Loucy (cell line): ENCODE measurements around the gene CALN1.

ENCODE experiments used
- H2AFZ ChIP-seq: fragments of 200-600 bp; sonication (generic); 2 replicates; pipeline ENCODE4 v1.6.0; 2016; ENCODE audit warnings: antibody characterized with exemption, mild to moderate bottlenecking, low read length, moderate library complexity
- H3F3A ChIP-seq: fragments of 200-600 bp; 2 replicates; pipeline ENCODE4 v1.6.0; 2016; ENCODE audit warnings: antibody characterized with exemption, low read depth, mild to moderate bottlenecking
- H3K27me3 ChIP-seq: fragments of 200-600 bp; sonication (generic); 2 replicates; pipeline ENCODE4 v1.6.1; 2014; ENCODE audit warnings: low read length, mild to moderate bottlenecking; ENCODE audit not compliant: insufficient read depth, poor library complexity, severe bottlenecking
- H3K36me3 ChIP-seq: fragments of 200-600 bp; sonication (generic); 2 replicates; pipeline ENCODE4 v1.6.1; 2016; ENCODE audit warnings: low read length; ENCODE audit not compliant: insufficient read depth
- H3K4me1 ChIP-seq: fragments of 200-600 bp; sonication (generic); 2 replicates; pipeline ENCODE4 v1.5.1; 2014; ENCODE audit warnings: low read length, mild to moderate bottlenecking; ENCODE audit not compliant: insufficient read depth, poor library complexity, severe bottlenecking
- H3K4me2 ChIP-seq: fragments of 200-600 bp; sonication (generic); 2 replicates; pipeline ENCODE4 v1.6.0; 2014; ENCODE audit warnings: antibody characterized with exemption, low read length, low read depth, mild to moderate bottlenecking; ENCODE audit not compliant: poor library complexity, severe bottlenecking
- H3K4me3 ChIP-seq: fragments of 200-600 bp; sonication (generic); 2 replicates; pipeline ENCODE4 v1.5.1; 2014; ENCODE audit warnings: low read length, mild to moderate bottlenecking, mixed read lengths; ENCODE audit not compliant: poor library complexity, severe bottlenecking
- H3K79me2 ChIP-seq: fragments of 200-600 bp; sonication (generic); 2 replicates; pipeline ENCODE4 v1.6.1; 2014; ENCODE audit warnings: low read length; ENCODE audit not compliant: insufficient read depth
- H3K9ac ChIP-seq: fragments of 200-600 bp; sonication (generic); 2 replicates; pipeline ENCODE4 v1.6.0; 2014; ENCODE audit warnings: mild to moderate bottlenecking, low read depth, low read length, moderate library complexity; ENCODE audit not compliant: poor library complexity, severe bottlenecking
- H3K9me2 ChIP-seq: fragments of 200-600 bp; sonication (generic); replicated peaks from 2 replicates; pipeline ENCODE4 v1.6.1; 2016; ENCODE audit warnings: low read depth, low read length, mixed read lengths
- H3K9me3 ChIP-seq: fragments of 200-600 bp; sonication (generic); 2 replicates; pipeline ENCODE4 v1.6.1; 2014; ENCODE audit warnings: mild to moderate bottlenecking, antibody characterized with exemption, low read length, low read depth; ENCODE audit not compliant: insufficient read depth
- H4K20me1 ChIP-seq: fragments of 200-600 bp; sonication (generic); 2 replicates; pipeline ENCODE4 v1.6.0; 2014; ENCODE audit warnings: antibody characterized with exemption, low read length, mild to moderate bottlenecking; ENCODE audit not compliant: insufficient read depth, poor library complexity, severe bottlenecking
- EZH2phosphoT487 ChIP-seq: fragments of 200-600 bp; IDR thresholded peaks from 2 replicates; pipeline ENCODE4 v1.6.1; 2018; ENCODE audit warnings: antibody characterized with exemption, mild to moderate bottlenecking, moderate library complexity, borderline replicate concordance
- TF ChIP-seq, protein P1 (sequence below): fragments of 200-600 bp; sonication (generic); conservative IDR thresholded peaks from 2 replicates; pipeline ENCODE4 v1.5.1; 2014; ENCODE audit warnings: mild to moderate bottlenecking, antibody characterized with exemption, low read length

The CALN1 gene

DNA sequence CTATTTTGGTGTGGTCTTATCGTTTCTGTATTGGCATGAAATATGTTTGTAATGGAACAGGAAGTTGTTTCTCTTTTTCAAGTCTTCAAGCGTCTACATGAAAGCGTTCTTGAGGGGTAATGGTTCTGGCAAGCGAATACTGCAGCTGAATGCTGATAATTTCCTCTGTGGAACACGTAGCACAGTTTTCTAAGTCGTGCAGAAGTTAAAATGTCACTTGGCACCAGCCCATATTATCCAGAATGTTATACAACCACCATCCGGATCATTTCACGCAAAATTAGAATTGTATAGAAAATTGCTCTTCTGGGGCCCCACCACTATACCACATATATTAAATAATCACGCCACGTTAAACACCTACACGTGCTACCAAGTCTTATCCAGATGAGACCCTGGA lies 354.3 kb downstream of the CALN1 start:
- no peaks in the 10 kb centered on the region for H3K27me3 ChIP-seq
- H3K4me1 ChIP-seq: no peaks in the 10 kb centered on the region
- no peaks in the 10 kb centered on the region for H3K79me2 ChIP-seq
- no peak overlapping the region for H3K4me3 ChIP-seq
- no peaks in the 10 kb centered on the region for H4K20me1 ChIP-seq
- H3K9me2 ChIP-seq: no peaks in the 10 kb centered on the region
- peaks cover 5% of the 10 kb centered on the region; the same call in 1 of the 2 replicates for H3K9me3 ChIP-seq
- H3K4me2 ChIP-seq: no peak overlapping the region
- H2AFZ ChIP-seq: no peak overlapping the region
- H3K9ac ChIP-seq: no peak overlapping the region
- H3F3A ChIP-seq: no peaks in the 10 kb centered on the region
- no peak for TF ChIP-seq EZH2phosphoT487
- TF ChIP-seq, protein P1, sequence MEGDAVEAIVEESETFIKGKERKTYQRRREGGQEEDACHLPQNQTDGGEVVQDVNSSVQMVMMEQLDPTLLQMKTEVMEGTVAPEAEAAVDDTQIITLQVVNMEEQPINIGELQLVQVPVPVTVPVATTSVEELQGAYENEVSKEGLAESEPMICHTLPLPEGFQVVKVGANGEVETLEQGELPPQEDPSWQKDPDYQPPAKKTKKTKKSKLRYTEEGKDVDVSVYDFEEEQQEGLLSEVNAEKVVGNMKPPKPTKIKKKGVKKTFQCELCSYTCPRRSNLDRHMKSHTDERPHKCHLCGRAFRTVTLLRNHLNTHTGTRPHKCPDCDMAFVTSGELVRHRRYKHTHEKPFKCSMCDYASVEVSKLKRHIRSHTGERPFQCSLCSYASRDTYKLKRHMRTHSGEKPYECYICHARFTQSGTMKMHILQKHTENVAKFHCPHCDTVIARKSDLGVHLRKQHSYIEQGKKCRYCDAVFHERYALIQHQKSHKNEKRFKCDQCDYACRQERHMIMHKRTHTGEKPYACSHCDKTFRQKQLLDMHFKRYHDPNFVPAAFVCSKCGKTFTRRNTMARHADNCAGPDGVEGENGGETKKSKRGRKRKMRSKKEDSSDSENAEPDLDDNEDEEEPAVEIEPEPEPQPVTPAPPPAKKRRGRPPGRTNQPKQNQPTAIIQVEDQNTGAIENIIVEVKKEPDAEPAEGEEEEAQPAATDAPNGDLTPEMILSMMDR: no peak
- no peaks in the 10 kb centered on the region for H3K36me3 ChIP-seq

DNA sequence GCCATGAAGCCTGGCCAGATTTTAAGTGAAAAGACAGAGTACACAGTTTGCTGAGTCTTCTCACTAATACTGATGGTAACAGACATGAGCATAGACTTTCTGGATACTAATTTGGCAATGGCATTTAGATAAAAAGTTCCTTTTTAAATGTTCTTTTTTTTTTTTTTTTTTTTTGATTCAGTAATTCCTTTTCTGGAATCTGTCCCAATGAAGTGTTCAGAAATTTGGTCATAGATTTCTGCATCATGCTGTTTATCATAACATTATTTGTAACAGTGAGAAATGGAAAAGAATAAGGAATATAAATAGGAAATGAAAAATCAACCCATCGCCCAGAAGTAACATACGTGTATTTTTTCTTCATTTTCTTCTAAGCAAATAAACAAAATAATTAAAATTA lies 354.9 kb downstream of the CALN1 start:
- no peak overlapping the region for H3K4me3 ChIP-seq
- H3K4me1 ChIP-seq: no peaks in the 10 kb centered on the region
- no peak overlapping the region for H3K9ac ChIP-seq
- no peak overlapping the region for H3K4me2 ChIP-seq
- no peak overlapping the region for H2AFZ ChIP-seq
- no peaks in the 10 kb centered on the region for H4K20me1 ChIP-seq
- H3K9me2 ChIP-seq: no peaks in the 10 kb centered on the region
- H3K27me3 ChIP-seq: no peaks in the 10 kb centered on the region
- H3K9me3 ChIP-seq: peaks cover 5% of the 10 kb centered on the region; the same call in 1 of the 2 replicates
- TF ChIP-seq, protein P1: no peak
- no peaks in the 10 kb centered on the region for H3K79me2 ChIP-seq
- no peaks in the 10 kb centered on the region for H3F3A ChIP-seq
- no peaks in the 10 kb centered on the region for H3K36me3 ChIP-seq

DNA sequence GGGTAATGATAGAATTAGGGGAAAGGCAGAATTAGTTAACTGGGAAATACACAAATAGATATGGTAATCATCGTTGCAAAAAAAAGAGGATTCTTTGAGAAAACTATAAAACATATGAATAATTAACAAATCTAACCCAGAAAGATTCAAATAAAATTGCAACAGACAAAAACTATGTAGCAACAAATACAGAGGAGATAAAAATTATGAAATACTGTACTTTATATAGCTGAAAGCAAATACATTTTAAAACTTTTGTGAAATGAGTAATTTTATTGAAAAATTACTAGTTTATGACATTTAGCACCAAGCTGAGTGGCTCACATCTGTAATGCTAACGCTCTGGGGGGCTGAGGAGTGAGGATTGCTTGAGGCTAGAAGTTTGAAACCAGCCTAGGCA lies 356.7 kb downstream of the CALN1 start:
- Histone ChIP-seq H3F3A (no peaks in the 10 kb centered on the region), H3K9me2 (no peaks in the 10 kb centered on the region), H3K4me3 (no peak overlapping the region), H3K9me3 (peaks cover 2% of the 10 kb centered on the region; the same call in 1 of the 2 replicates), H3K79me2 (no peaks in the 10 kb centered on the region), H3K4me2 (no peak overlapping the region), H4K20me1 (no peaks in the 10 kb centered on the region), H3K4me1 (no peaks in the 10 kb centered on the region), H3K27me3 (no peaks in the 10 kb centered on the region), H2AFZ (no peak overlapping the region), H3K36me3 (no peaks in the 10 kb centered on the region), H3K9ac (no peak overlapping the region)
- TF ChIP-seq, protein P1: no peak
- TF ChIP-seq EZH2phosphoT487: no peak
